Colonic mucosa (tissue), 4 donors: ENCODE measurements around the gene GALNT16. TPM values are rescaled to one million over a fixed set of nuclear protein-coding genes. Genes with fewer than 3 reads are reported as not detected.

ENCODE experiments used
- DNase-seq: peaks from one replicate; pipeline ENCODE4 v3.0.0-alpha.2; 2020
- H3K27ac ChIP-seq: fragments of 200-600 bp; one replicate; pipeline ENCODE4 v1.8.0; 2021
- H3K27me3 ChIP-seq: fragments of 200-600 bp; one replicate; pipeline ENCODE4 v1.8.0; 2021
- H3K36me3 ChIP-seq: fragments of 200-600 bp; one replicate; pipeline ENCODE4 v1.8.0; 2021
- H3K4me1 ChIP-seq: fragments of 200-600 bp; one replicate; pipeline ENCODE4 v1.8.0; 2021; ENCODE audit warnings: mild to moderate bottlenecking
- H3K4me3 ChIP-seq: fragments of 200-600 bp; one replicate; pipeline ENCODE4 v1.8.0; 2021
- H3K9ac ChIP-seq, 2 donors: one replicate each; pipeline ENCODE4 v1.7.0; 2013; ENCODE audit warnings: control low read depth in 2 of 2, low read depth in 2 of 2, low read length in 2 of 2
- H3K9me3 ChIP-seq: fragments of 200-600 bp; one replicate; pipeline ENCODE4 v1.8.0; 2021
- intact Hi-C: fragments of 100-400 bp; cut with DNase I; formaldehyde crosslinking; loops from one replicate; pipeline ENCODE4 v1.14.1; 2022
- total RNA-seq, 2 donors: library from RNA; stranded (reverse); fragmentation: NEBNext Ultra II Directional in 1 of 2; extraction: Animal tissue kit (Norgen Biotek cat#: 25700) in 1 of 2; gene quantifications; one replicate each; pipeline ENCODE4 v1.2.1, GENCODE V29; 2021
- TF ChIP-seq, protein P1 (sequence below): fragments of 200-600 bp; IDR thresholded peaks from one replicate; pipeline ENCODE4 v1.8.0; 2022; ENCODE audit warnings: antibody characterized with exemption, mild to moderate bottlenecking
- donor health status: healthy.
- donor health status: DM: no; HTN: no; CAD: no.
- donor health status: DM: no; HTN: no; CAD: no.

The GALNT16 gene
- total RNA-seq, 2 donors from 2014 or later = 0.22 to 1.6 TPM

- Histone ChIP-seq H3K4me3 (no peak overlapping the region), H3K9me3 (no peaks in the 10 kb centered on the region), H3K27me3 (no peaks in the 10 kb centered on the region), H3K4me1 (no peaks in the 10 kb centered on the region), H3K27ac (no peak overlapping the region), H3K36me3 (no peaks in the 10 kb centered on the region), H3K9ac (no peak overlapping the region)
- DNase-seq = no peak
- intact Hi-C loops = no loop called here
- TF ChIP-seq, protein P1, sequence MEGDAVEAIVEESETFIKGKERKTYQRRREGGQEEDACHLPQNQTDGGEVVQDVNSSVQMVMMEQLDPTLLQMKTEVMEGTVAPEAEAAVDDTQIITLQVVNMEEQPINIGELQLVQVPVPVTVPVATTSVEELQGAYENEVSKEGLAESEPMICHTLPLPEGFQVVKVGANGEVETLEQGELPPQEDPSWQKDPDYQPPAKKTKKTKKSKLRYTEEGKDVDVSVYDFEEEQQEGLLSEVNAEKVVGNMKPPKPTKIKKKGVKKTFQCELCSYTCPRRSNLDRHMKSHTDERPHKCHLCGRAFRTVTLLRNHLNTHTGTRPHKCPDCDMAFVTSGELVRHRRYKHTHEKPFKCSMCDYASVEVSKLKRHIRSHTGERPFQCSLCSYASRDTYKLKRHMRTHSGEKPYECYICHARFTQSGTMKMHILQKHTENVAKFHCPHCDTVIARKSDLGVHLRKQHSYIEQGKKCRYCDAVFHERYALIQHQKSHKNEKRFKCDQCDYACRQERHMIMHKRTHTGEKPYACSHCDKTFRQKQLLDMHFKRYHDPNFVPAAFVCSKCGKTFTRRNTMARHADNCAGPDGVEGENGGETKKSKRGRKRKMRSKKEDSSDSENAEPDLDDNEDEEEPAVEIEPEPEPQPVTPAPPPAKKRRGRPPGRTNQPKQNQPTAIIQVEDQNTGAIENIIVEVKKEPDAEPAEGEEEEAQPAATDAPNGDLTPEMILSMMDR = no peak
Measured at GRCh38 chr14:69323266-69323998, 63.5 kb downstream of the GALNT16 start.

DNA sequence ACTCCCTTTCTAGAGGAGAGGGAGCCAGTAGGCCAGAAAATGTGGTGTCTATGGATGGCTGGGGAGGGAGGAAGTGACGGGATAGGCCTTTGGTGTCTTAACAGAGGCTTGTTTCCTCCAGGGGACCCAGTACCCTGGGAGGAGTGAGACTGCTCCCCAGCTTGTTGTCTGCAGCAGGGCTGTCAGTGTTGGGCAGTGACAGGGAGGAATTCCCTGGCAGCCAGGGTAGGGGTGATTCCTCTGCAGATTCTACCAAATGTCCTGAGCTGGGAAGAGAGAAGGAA, 64.0 kb downstream of the GALNT16 start:
- H3K36me3 ChIP-seq = no peaks in the 10 kb centered on the region
- no peaks in the 10 kb centered on the region for H3K4me1 ChIP-seq
- no peak overlapping the region for H3K4me3 ChIP-seq
- TF ChIP-seq, protein P1 = no peak
- no peaks in the 10 kb centered on the region for H3K9me3 ChIP-seq
- no peak overlapping the region for H3K27ac ChIP-seq
- intact Hi-C loops = no loop called here
- no peak for DNase-seq
- no peaks in the 10 kb centered on the region for H3K27me3 ChIP-seq
- no peak overlapping the region for H3K9ac ChIP-seq

DNA sequence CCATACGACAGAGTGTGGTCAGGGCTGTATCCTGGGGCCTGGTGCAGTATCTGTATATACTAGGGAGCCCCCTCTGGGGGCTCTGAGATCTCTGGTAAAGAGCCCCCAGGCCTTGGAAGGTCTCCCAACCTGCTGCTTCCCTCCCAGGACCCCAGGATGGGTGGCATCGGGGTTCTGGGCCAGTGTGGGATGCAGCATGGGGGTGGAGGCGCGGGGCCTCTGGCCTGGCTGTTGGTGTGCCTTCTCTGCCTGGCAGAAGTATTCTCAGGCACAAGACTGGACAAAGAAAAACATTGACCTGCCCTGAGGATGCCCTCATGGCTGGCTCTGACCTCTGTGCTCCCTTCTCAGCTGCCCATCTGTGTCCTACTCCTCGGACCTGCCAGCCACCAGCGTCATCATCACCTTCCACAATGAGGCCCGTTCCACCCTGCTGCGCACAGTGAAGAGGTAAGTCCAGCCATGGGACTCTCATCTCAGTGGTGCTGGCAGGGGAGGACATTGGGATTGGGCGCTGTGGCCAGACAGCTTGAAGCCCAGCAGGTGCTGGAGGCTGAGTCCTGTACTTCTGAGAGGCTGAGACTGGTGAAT, 64.5 kb downstream of the GALNT16 start:
- intact Hi-C loops = no loop called here
- Histone ChIP-seq H3K4me3 (no peak overlapping the region), H3K9ac (no peak overlapping the region), H3K27ac (no peak overlapping the region), H3K36me3 (no peaks in the 10 kb centered on the region), H3K4me1 (no peaks in the 10 kb centered on the region), H3K9me3 (no peaks in the 10 kb centered on the region), H3K27me3 (no peaks in the 10 kb centered on the region)
- no peak for DNase-seq
- TF ChIP-seq, protein P1 = no peak

GRCh38 chr14:69325086-69325485, 65.1 kb downstream of the GALNT16 start:
- no peaks in the 10 kb centered on the region for H3K27me3 ChIP-seq
- TF ChIP-seq, protein P1 = no peak
- no peak for DNase-seq
- H3K27ac ChIP-seq = no peak overlapping the region
- intact Hi-C loops = no loop called here
- H3K4me3 ChIP-seq = no peak overlapping the region
- no peaks in the 10 kb centered on the region for H3K4me1 ChIP-seq
- no peaks in the 10 kb centered on the region for H3K9me3 ChIP-seq
- H3K9ac ChIP-seq = no peak overlapping the region
- no peaks in the 10 kb centered on the region for H3K36me3 ChIP-seq

GRCh38 chr14:69325646-69326265, 65.8 kb downstream of the GALNT16 start:
- Histone ChIP-seq H3K4me3 (no peak overlapping the region), H3K27ac (no peak overlapping the region), H3K9me3 (no peaks in the 10 kb centered on the region), H3K27me3 (no peaks in the 10 kb centered on the region), H3K9ac (no peak overlapping the region), H3K4me1 (no peaks in the 10 kb centered on the region), H3K36me3 (no peaks in the 10 kb centered on the region)
- TF ChIP-seq, protein P1 = no peak
- intact Hi-C loops = no loop called here
- no peak for DNase-seq
